CD14-positive monocyte (primary cell): ENCODE results near the gene AFDN. TPM values are rescaled to one million over a fixed set of nuclear protein-coding genes. Genes with fewer than 3 reads are reported as not detected.

Experiments
- DNase-seq, 3 donors: peaks; one replicate each; pipeline ENCODE4 v3.0.0-alpha.2; 2011 to 2022
- H2AFZ ChIP-seq: 2 replicates; pipeline ENCODE4 v1.6.0; 2012; ENCODE audit warnings: mild to moderate bottlenecking, low read depth, low read length, inconsistent platforms; ENCODE audit not compliant: insufficient read depth, poor library complexity, severe bottlenecking
- H3K27ac ChIP-seq, 2 donors: 1 replicate in 1 of 2; 2 replicates in 1 of 2; pipeline ENCODE4 v1.5.1; 2012 to 2013; ENCODE audit warnings: low read length in 2 of 2, control low read depth in 1 of 2, inconsistent platforms in 1 of 2, low read depth in 1 of 2, mild to moderate bottlenecking in 1 of 2
- H3K27me3 ChIP-seq, 2 donors: one replicate each; pipeline versions ENCODE4 v1.6.0 to v1.6.1; 2011 to 2013; ENCODE audit warnings: low read length in 2 of 2; ENCODE audit not compliant: control insufficient read depth in 2 of 2, insufficient read depth in 2 of 2
- H3K36me3 ChIP-seq, 2 donors: replicated peaks in 1 of 2; 1 replicate in 1 of 2; 2 replicates in 1 of 2; pipeline versions ENCODE4 v1.5.1 to v1.6.1; 2012 to 2013; ENCODE audit warnings: low read length in 2 of 2, control low read depth in 1 of 2, inconsistent platforms in 1 of 2, mild to moderate bottlenecking in 1 of 2; ENCODE audit not compliant: insufficient read depth in 2 of 2, control insufficient read depth in 1 of 2
- H3K4me1 ChIP-seq, 2 donors: 1 replicate in 1 of 2; 2 replicates in 1 of 2; pipeline versions ENCODE4 v1.5.1 to v1.6.1; 2012 to 2013; ENCODE audit warnings: low read length in 2 of 2, control low read depth in 1 of 2, inconsistent platforms in 1 of 2, mild to moderate bottlenecking in 1 of 2, moderate library complexity in 1 of 2; ENCODE audit not compliant: insufficient read depth in 2 of 2, control insufficient read depth in 1 of 2
- H3K4me2 ChIP-seq: replicated peaks from 2 replicates; pipeline ENCODE3; 2012; ENCODE audit warnings: low read length, moderate library complexity, mild to moderate bottlenecking; ENCODE audit not compliant: poor library complexity, severe bottlenecking; ENCODE audit errors: extremely low read depth
- H3K4me3 ChIP-seq, 3 experiments: fragments of 200-600 bp in 1 of 3; sonication (generic) in 1 of 3; replicated peaks in 1 of 3; 1 replicate in 2 of 3; 2 replicates in 1 of 3; pipeline ENCODE4 v1.5.1; 2011 to 2013; ENCODE audit warnings: low read length in 3 of 3, mild to moderate bottlenecking in 3 of 3, control low read depth in 2 of 3, low read depth in 2 of 3, inconsistent platforms in 1 of 3, moderate library complexity in 1 of 3
- H3K79me2 ChIP-seq: 2 replicates; pipeline ENCODE4 v1.6.0; 2012; ENCODE audit warnings: mild to moderate bottlenecking, control low read depth, inconsistent platforms, low read length, moderate library complexity; ENCODE audit not compliant: insufficient read depth
- H3K9ac ChIP-seq: 2 replicates; pipeline ENCODE4 v1.6.0; 2017; ENCODE audit warnings: low read length, mild to moderate bottlenecking; ENCODE audit not compliant: insufficient read depth, poor library complexity, severe bottlenecking
- H3K9me3 ChIP-seq, 2 donors: replicated peaks in 1 of 2; 1 replicate in 1 of 2; 2 replicates in 1 of 2; pipeline versions ENCODE4 v1.5.1 to v1.6.1; 2012 to 2013; ENCODE audit warnings: low read length in 2 of 2, control low read depth in 1 of 2; ENCODE audit not compliant: control insufficient read depth in 1 of 2, insufficient read depth in 1 of 2
- H4K20me1 ChIP-seq: 2 replicates; pipeline ENCODE4 v1.6.0; 2012; ENCODE audit warnings: mild to moderate bottlenecking, low read length, control low read depth, moderate library complexity; ENCODE audit not compliant: insufficient read depth
- H3K27ac Mint-ChIP-seq, 7 donors: one replicate each; pipeline ENCODE4 v1.8.0; 2020; ENCODE audit warnings: mild to moderate bottlenecking in 7 of 7, mixed read lengths in 7 of 7, moderate library complexity in 6 of 7, inconsistent platforms in 2 of 7
- H3K27me3 Mint-ChIP-seq, 3 donors: one replicate each; pipeline ENCODE4 v1.8.0; 2021 to 2022; ENCODE audit warnings: low read depth in 3 of 3, mild to moderate bottlenecking in 3 of 3, mixed read lengths in 3 of 3, moderate library complexity in 3 of 3, inconsistent platforms in 1 of 3
- H3K36me3 Mint-ChIP-seq, 2 donors: one replicate each; pipeline ENCODE4 v1.8.0; 2020; ENCODE audit warnings: mixed read lengths in 2 of 2, inconsistent platforms in 1 of 2, mild to moderate bottlenecking in 1 of 2
- H3K4me1 Mint-ChIP-seq: one replicate; pipeline ENCODE4 v1.8.0; 2020; ENCODE audit warnings: mild to moderate bottlenecking, mixed read lengths
- H3K4me3 Mint-ChIP-seq, 2 donors: one replicate each; pipeline ENCODE4 v1.8.0; 2020; ENCODE audit warnings: mild to moderate bottlenecking in 2 of 2, mixed read lengths in 2 of 2, moderate library complexity in 1 of 2
- H3K9me3 Mint-ChIP-seq, 7 donors: one replicate each; pipeline ENCODE4 v1.8.0; 2020 to 2022; ENCODE audit warnings: mixed read lengths in 7 of 7, mild to moderate bottlenecking in 6 of 7, moderate library complexity in 6 of 7, inconsistent platforms in 2 of 7
- CTCF ChIP-seq: fragments of 200-600 bp; IDR thresholded peaks from one replicate; pipeline ENCODE4 v1.8.0; 2022; ENCODE audit warnings: antibody characterized with exemption, mild to moderate bottlenecking
- WGBS: methylation state at CpG from one replicate; pipeline ENCODE4 v1.1.5; 2013; ENCODE audit warnings: missing lambda C conversion rate; ENCODE audit not compliant: insufficient coverage; 5-methylcytosine and 5-hydroxymethylcytosine counted together
- intact Hi-C, 2 donors: fragments of 100-400 bp; cut with micrococcal nuclease; formaldehyde crosslinking; loops; one replicate each; pipeline versions ENCODE4 v1.15.0 to v1.15.1; 2023
- polyA plus RNA-seq, 3 donors: library from polyadenylated mRNA; depleted of rRNA in 1 of 3; unstranded in 2 of 3; stranded (reverse) in 1 of 3; fragments of 300-500 nt in 2 of 3; fragments of >200 nt in 1 of 3; fragmentation: Illumina TruSeq in 2 of 3; gene quantifications; 1 replicate in 2 of 3; 2 replicates in 1 of 3; pipeline ENCODE4 v1.2.3, GENCODE V29; 2012 to 2021

Gene AFDN
- polyA plus RNA-seq, 3 donors: 0.03 to 1.5 TPM; not detected in 1

GRCh38 chr6:167932468-167933276 lies 106.0 kb downstream of the AFDN start:
- no peak for TF ChIP-seq CTCF

DNA sequence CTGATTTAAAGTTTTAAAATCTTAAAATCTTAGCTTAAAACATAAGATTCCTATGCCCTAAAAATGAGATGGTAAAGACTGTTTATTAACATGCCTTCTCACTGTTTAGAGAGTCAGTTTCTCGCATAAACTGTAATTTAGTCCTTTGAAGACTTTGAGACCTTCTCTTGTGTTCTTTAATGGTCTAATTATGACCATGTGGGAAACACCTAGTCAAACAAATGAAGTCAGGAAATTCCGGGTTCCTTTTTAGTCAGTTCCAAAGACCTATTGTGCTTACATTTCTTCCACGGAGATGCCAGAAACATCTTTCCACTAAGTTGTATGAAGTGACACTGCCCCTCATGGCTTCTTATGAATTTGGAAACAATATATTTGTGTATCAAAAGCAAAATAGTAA lies 106.6 kb downstream of the AFDN start:
- TF ChIP-seq CTCF: no peak
- Histone ChIP-seq H3K27me3 (no peaks in the 10 kb centered on the region), H3K4me3 (no peak overlapping the region), H3K9ac (no peak overlapping the region), H3K27ac (no peak overlapping the region), H2AFZ (no peak overlapping the region), H3K4me1 (no peaks in the 10 kb centered on the region), H3K9me3 (no peaks in the 10 kb centered on the region), H3K4me2 (no peak overlapping the region), H4K20me1 (no peaks in the 10 kb centered on the region), H3K79me2 (no peaks in the 10 kb centered on the region), H3K36me3 (no peaks in the 10 kb centered on the region)
- DNase-seq: no peak
- no peaks in the 10 kb centered on the region for H3K9me3 Mint-ChIP-seq
- no peaks in the 10 kb centered on the region for H3K4me1 Mint-ChIP-seq
- intact Hi-C loops: no loop called here
- H3K36me3 Mint-ChIP-seq: no peaks in the 10 kb centered on the region
- H3K27me3 Mint-ChIP-seq: peaks cover 0 to 2% (median 0%) of the 10 kb centered on the region in 3 donors
- no peak overlapping the region for H3K4me3 Mint-ChIP-seq
- 100% methylated on average over 1 of the region's 3 CpGs for WGBS
- no peak overlapping the region for H3K27ac Mint-ChIP-seq

More at GRCh38 chr6:167932468-167933276, 106.0 kb downstream of the AFDN start:
- Histone ChIP-seq H3K9me3 (no peaks in the 10 kb centered on the region), H3K36me3 (no peaks in the 10 kb centered on the region), H3K79me2 (no peaks in the 10 kb centered on the region), H3K27me3 (no peaks in the 10 kb centered on the region), H3K4me1 (no peaks in the 10 kb centered on the region), H3K9ac (no peak overlapping the region), H4K20me1 (no peaks in the 10 kb centered on the region), H2AFZ (no peak overlapping the region), H3K4me2 (no peak overlapping the region), H3K27ac (no peak overlapping the region), H3K4me3 (no peak overlapping the region)
- Mint-ChIP-seq H3K27ac (no peak overlapping the region), H3K9me3 (no peaks in the 10 kb centered on the region), H3K36me3 (no peaks in the 10 kb centered on the region), H3K4me3 (no peak overlapping the region), H3K27me3 (peaks cover 0 to 2% (median 0%) of the 10 kb centered on the region in 3 donors), H3K4me1 (no peaks in the 10 kb centered on the region)
- intact Hi-C loops: no loop called here
- no peak for DNase-seq
- 86% methylated on average over 8 of the region's 12 CpGs for WGBS
